Activated CD8-positive, alpha-beta memory T cell treated with anti-CD3 and anti-CD28 coated beads, Interleukin-2, amount 50 U/mL, for 48 hours (primary cell): ENCODE data around the gene CFDP1.
"Not testable (repeated sequence)": the region's sequence is repeated elsewhere in the genome, so short reads cannot be mapped to it uniquely, and the experiment has no call there.

Source experiments
- DNase-seq: peaks from one replicate; pipeline ENCODE4 v3.0.0-alpha.2; 2020

CFDP1 gene

DNA sequence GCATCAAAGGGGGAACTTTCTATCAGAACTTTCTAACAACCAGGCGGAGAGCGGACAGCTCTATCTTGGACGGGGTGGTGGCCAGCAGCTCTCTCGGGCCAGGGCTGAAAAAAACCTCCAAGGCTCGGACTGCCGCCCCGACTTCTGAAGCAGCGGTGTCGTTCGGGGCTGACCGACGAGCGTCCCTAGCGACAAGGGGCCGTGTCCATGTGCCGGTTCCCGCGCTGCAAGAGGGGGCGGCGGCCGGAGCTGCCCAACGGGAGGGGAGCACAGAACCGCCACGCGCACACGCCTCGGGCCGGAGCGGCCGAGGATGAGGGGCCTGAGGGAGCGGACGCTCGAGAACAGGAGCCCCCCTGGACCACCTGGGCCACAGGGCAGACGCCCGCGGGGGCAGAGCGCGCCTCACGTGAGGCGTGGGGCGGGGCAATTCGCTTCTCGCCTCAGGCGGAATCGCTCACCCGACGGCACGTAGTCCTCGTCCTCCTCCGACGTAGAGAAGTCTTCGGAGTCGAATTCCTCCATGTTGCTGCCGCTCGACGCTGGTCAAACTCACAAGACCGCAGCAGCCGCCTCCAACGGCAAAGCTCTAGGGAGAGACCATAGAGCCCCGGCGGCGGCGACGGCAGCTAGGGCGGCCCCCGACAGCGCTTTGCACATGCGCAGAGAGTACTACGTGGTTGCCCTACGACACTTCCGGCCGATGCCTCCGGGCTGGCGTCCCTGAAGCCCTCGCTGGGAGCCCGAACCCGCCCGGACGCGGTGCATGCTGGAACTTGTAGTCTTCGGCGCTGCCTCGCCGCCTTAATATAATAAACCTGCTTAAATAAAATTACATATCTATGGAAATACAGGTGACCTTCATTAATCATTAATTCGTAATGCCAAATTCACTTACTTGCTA is at the start of gene CFDP1:
CFDP1 (minus strand) TSS at position 676 of the 904 bp plus-strand sequence; CDS start at position 525, 151 bp downstream.
- DNase-seq: peak; percentile 97

DNA sequence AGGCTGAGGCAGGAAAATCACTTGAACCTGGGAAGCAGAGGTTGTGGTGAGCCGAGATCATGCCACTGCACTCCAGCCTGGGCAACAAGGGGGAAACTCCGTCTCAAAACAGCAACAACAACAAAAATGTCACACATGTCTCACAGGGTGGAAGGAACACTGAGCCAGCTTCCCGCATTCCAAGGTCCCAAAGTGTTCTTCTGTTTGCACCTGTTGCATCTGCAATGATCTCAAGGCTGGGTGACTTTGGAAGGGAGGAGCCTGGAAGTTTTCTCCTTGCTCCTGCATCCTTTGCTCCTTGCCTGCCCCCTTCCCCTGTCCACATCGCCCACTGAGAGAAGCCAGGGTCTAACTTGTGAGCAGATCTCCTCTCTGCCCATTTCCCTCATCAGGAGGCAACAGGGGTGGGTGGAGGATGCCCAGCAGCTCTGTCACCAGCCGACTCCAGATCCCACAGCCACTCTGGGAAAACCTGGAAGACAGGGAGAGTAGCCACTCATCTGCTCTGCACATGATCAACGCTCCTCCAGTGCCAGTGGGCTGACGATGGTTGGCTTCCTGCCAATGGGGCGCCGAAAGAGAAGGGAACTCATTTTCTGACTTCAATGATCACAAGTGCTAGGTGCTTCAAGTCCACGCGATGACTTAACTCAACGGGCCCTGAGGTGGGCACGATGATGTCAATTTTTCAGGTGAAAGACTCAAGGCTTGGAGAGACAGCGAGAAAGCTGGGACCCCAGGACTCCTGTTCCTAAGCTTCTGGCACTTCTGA is 49.3 kb upstream of the CFDP1 start:
- no peak for DNase-seq

GRCh38 chr16:75481475-75481874 is 48.2 kb upstream of the CFDP1 start:
- DNase-seq: no peak

DNA sequence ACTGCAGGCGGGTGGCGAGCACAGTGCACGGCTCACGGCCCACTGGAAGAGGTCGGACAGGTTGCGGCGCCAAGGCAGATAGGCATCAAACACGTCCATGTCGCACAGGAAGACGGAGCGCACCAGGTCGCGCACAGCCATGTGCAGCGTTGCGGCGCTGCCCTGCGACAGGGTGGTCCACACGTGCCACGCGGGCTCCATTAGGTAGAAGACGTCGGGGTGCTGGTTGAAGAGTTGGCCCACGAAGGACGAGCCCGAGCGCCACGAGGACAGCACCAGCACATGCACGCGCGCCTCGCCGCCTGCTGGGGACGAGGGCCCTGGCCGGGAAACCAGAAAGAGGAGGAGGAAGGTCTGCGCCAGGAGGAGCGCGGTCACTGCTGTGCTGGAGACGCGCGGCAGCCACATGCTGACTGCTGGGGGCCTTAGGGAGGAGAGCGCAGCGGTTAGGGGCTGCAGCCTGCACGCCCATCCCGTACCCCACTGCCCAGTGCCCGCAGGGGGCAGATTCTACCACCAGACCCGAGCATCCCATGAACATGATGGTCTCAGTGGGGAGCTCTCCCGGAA is 46.2 kb upstream of the CFDP1 start:
- DNase-seq: no peak

DNA sequence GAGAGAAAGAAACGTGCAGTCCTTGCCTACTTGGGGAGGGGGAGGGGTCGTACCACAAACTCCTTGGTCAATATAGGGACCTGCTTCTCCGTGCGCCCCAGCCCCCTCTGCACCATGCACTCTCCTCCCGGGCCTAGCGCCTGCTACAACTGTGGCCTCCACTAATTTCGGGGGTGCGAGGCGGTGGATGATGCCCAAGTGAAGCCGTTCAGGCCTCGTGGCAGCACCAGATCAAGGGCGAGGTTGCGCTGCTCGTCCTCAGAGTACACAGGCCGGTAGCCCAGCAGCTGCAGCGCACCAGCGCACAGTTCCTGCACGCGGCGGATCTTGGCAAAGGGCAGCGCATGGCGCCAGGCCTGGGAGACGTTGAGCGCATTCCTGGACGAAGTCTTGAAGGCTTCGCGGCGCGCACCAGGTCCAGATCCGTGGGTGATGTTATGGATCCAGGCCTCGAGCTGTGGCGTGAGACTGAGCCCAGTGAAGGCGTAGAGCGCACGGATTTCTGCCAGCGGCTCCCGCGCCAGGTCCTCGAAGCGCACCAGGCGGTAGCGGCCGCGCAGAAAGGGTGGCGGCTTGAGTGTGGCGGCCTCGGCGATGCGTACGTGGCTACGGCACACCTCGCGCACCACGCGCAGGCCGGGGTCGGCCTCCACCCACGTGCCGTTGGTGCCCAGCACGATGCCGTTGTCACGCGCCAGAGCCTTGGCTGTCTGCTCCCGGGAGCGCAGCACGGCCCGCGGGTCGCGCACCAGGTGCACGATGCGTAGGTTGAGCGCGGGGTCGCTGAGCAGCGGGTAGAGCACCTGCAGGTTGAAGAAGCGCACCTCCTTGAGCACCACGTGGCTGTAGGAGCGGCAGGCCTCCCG is 45.4 kb upstream of the CFDP1 start:
- DNase-seq: no peak

DNA sequence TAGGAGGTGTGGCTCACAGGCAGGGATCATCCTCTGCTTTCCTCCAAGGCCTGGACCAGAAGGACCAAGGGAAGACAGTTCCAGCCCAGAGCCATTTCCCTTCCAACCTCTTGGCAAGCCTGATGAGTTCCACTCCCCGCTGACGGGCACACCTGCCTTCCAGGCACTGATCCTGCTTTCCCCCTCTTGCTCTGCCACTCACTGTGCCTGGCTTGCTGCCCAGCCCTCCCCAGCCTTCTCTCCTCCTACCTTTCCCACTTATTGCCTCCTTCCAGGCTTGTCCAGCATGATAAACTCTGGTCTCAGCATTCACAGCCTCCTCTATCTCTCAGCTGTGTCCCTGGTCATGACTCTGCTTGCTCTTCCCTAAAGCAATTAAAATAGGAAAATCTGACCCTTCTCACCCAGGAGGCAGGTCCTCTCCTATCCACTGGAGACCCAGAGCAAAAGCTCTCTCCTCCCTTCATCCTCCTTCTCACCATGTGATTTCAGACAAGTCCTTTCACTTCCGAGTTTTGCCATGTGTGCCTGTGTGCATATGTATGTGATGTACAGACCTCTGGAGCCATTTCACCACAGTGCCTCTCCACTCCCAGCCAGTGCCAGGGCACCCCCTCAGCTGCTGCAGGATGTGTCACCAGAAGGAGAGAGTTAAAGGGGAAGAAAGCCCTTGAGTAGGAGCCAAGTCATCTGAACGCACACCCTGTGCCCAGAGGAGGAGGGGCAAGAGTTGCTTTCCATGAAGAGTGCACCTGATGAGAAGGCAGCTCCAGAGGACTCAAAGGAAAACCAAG is 44.6 kb upstream of the CFDP1 start:
- DNase-seq: no peak

GRCh38 chr16:75476817-75477216 is 43.5 kb upstream of the CFDP1 start:
- no peak for DNase-seq

GRCh38 chr16:75475420-75475847 is 42.1 kb upstream of the CFDP1 start:
- no peak for DNase-seq

GRCh38 chr16:75472908-75473877 is 39.9 kb upstream of the CFDP1 start:
- no peak for DNase-seq

GRCh38 chr16:75471723-75472633 is 38.7 kb upstream of the CFDP1 start:
- no peak for DNase-seq

DNA sequence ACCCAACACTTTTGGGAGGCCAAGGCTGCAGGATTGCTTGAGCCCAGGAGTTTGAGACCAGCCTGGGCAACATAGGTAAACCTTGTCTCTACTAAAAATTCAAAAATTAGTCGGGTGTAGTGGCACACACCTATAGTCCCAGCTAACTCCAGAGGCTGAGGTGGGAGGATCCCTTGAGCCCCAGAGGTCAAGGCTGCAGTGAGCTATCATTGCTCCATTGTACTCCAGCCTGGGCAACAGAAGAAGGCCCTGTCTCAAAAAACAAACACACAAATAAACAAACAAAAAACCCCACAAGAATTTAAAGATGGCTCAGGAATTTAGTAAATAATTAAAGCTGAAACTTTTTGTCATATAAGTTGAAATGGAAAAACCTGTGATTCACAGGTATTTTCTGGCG is 33.5 kb upstream of the CFDP1 start:
- DNase-seq: no peak

GRCh38 chr16:75464122-75464918 is 31.0 kb upstream of the CFDP1 start, which contains the start of gene TMEM170A:
TSS of gene TMEM170A (minus strand) at chr16:75464689. CDS start at chr16:75464600, 89 bp downstream.
- DNase-seq: peak; percentile 99

DNA sequence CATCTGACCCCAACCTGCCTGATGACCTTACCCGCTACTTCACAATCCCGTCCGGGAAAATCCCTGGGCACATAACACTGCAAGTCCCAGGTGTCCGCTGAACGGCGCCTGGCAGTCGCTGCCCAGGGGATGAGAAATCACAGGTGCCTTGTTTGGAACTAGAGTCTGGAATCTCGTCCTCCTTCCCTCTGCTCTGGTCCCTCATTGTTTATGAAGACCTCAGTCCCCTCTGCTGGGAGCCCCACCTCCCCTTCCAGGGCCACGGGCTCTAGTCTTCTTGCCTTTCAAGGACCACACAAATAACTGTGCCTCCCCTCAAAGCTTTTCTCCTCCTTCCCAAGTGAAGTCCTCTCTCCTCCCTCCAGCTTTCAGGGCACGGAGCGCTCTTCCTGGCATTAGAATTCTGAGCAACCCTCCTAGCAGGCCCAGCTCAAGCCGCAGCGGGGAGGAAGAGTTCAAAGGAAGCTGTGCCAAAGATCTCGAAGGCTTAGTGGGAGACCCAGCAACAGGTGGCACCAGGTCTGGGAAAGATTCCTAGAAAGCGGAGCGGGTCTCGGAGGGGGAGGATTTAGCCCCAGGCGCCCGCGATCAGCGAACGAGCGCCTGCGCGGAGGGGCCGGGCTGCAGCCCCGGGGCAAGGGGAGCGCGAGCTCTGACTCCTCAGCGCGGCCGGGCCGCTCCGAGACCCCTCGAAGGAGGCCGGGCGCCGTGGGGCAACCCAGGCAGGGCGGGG is 30.3 kb upstream of the CFDP1 start:
- DNase-seq: not testable (repeated sequence)

DNA sequence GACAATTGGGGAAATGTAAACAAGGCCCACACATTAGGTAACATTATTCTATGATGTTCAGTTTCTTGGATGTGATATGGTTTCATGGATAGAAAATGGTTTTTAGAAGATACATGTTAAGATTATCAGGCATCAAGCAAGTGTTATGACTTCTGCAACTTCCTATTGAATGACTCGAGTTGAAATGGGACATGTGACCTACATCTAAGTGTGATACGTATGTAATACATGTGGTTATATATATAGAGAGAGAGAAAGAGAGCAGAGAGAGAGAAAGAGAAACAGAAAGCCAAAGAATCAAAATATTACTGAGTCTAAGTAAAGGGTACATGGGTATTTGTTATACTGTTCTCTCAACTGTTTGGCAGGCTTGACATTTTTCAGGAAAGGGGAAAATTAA is 29.5 kb upstream of the CFDP1 start:
- no peak for DNase-seq

DNA sequence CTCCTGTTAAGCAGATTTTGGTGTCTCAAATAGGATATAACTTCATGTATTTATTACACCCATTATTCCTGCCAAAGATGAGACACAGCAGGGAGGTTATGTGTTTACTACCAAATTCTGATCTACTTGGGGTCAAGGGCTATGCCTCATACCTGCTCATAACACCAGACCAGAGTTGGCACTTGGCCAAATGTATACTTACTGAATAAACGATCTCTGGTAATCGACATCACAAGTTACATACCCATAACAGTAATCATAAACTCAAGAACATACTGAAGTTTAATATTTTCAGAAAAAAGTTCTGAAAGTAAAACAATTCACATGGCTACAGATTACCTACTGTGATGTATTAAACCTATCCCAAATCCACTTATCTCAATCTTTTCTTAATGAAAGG is 28.3 kb upstream of the CFDP1 start:
- DNase-seq: no peak

DNA sequence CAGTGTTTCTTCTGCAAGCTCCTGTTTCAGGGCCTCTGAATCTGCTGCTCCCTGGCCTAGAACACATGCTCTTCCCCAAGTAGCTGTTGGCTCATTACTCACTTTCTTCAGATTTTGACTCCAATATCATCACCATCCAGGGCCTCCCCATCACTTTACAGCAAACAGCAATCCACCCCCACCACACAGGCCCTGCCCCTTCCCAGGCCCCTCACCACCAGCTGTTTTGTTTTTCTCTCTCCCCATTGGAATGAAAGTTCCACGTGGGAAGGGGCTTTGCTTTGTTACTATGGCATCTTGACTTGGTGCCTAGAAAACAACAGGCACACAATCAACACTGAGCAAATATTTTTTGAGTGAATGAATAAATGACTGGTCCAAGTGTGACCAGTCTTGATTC is 27.1 kb upstream of the CFDP1 start:
- DNase-seq: no peak

- DNase-seq: no peak
These were observed 26.4 kb upstream of the CFDP1 start for GRCh38 chr16:75459691-75460090.

DNA sequence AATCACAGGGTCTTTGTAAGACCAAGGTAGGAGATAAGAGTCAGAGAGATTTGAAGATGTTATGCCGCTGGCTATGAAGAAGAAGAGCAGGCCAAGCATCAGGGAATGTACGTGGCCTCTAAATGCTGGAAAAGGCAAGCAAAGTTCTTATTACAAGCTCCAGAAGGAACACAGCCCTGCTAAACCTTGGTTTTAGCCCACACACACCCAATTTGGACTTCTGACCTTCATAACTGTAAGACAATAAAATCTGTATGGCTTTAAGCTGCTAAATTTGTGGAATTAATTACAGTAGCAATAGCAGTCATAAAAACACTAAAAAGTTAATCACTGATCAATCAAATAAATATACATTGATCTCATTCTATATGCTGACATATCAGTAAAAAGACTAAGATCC is 25.1 kb upstream of the CFDP1 start:
- no peak for DNase-seq
